GM12878 (cell line): ENCODE results near the gene SH3D19.

Source experiments
- BRCA1 ChIP-seq: IDR thresholded peaks from 2 replicates; pipeline ENCODE4 v1.6.1; 2011; ENCODE audit warnings: low read depth, low read length, improper control_type of control experiment
- PBX3 ChIP-seq: IDR thresholded peaks from 2 replicates; pipeline ENCODE4 v1.6.1; 2011; ENCODE audit warnings: mild to moderate bottlenecking, low read depth, low read length, moderate library complexity; ENCODE audit not compliant: insufficient replicate concordance
- SMARCA5 ChIP-seq: fragments of 450-650 bp; IDR thresholded peaks from 2 replicates; pipeline ENCODE4 v1.6.1; 2017; ENCODE audit warnings: mild to moderate bottlenecking
- TAF1 ChIP-seq: IDR thresholded peaks from 2 replicates; pipeline ENCODE4 v1.6.1; 2011; ENCODE audit warnings: mild to moderate bottlenecking, low read depth, low read length, borderline replicate concordance

GRCh38 chr4:151302432-151302831 is 23.0 kb downstream of the SH3D19 start:
- TF ChIP-seq SMARCA5 (no peak), PBX3 (no peak), TAF1 (no peak), BRCA1 (no peak)
